Natural killer cell treated with Interleukin-12 subunit alpha and Interleukin-12 subunit beta and Interleukin-15 and Interleukin-18, amount 100 ng/mL, for 72 hours (primary cell): ENCODE results near the gene VPS45. TPM values are rescaled to one million over a fixed set of nuclear protein-coding genes. Genes with fewer than 3 reads are reported as not detected.

Experiments used
- ATAC-seq, 2 donors: fragments of 150-1000 bp; cut with Tn5 transposase in 1 of 2; sonication (Bioruptor Pico), chemical (Tn5 transposase) in 1 of 2; 2 replicates each; pipeline ENCODE4 v1.10.0; 2021
- DNase-seq: peaks from one replicate; pipeline ENCODE4 v3.0.0; 2022; ENCODE audit warnings: low spot score
- H3K27ac Mint-ChIP-seq, 2 donors: 1 replicate in 1 of 2; 2 replicates in 1 of 2; pipeline ENCODE4 v1.8.0; 2022; ENCODE audit warnings: mixed read lengths in 2 of 2, mild to moderate bottlenecking in 1 of 2, moderate library complexity in 1 of 2
- H3K27me3 Mint-ChIP-seq, 2 donors: 1 replicate in 1 of 2; 2 replicates in 1 of 2; pipeline ENCODE4 v1.8.0; 2022; ENCODE audit warnings: mixed read lengths in 2 of 2
- H3K36me3 Mint-ChIP-seq: one replicate; pipeline ENCODE4 v1.8.0; 2022; ENCODE audit warnings: mixed read lengths
- H3K4me1 Mint-ChIP-seq, 2 donors: 1 replicate in 1 of 2; 2 replicates in 1 of 2; pipeline ENCODE4 v1.8.0; 2022; ENCODE audit warnings: low read depth in 2 of 2, mixed read lengths in 2 of 2, mild to moderate bottlenecking in 1 of 2
- H3K4me3 Mint-ChIP-seq: one replicate; pipeline ENCODE4 v1.8.0; 2022; ENCODE audit warnings: mixed read lengths
- H3K9me3 Mint-ChIP-seq: 2 replicates; pipeline ENCODE4 v1.8.0; 2022; ENCODE audit warnings: mixed read lengths
- total RNA-seq, 2 donors: library from RNA; stranded (reverse); gene quantifications; one replicate each; pipeline ENCODE4 v1.2.3, GENCODE V29; 2022

VPS45 gene
- total RNA-seq, 2 donors from 2014 or later = 34.1 to 40.4 TPM

DNA sequence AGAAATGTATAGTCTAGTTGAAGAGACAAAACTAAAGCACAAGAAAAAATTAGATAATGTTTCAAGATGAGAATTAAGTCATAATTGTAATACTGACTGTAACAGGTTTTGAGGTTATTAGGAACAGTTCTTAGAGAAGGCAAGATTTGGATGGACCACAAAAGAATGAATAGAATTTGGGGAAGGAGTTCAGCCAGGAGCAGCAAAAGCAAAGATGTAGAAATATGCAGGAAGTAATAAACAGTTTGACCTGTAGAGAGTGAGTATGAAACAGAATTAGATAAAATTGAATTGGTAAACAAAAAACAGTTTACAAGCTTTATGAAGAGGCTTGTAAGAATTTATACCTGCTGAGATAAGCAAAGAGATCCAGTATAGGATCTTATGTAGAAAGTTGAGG, 16.3 kb downstream of the VPS45 start:
- Mint-ChIP-seq H3K27me3 (no peaks in the 10 kb centered on the region), H3K9me3 (no peaks in the 10 kb centered on the region), H3K4me3 (no peak overlapping the region), H3K27ac (no peak overlapping the region), H3K4me1 (peaks cover under 1 to 4% of the 10 kb centered on the region in 2 donors), H3K36me3 (peaks cover 15% of the 10 kb centered on the region)
- ATAC-seq (no peak), DNase-seq (no peak)

- Mint-ChIP-seq H3K4me1 (peaks cover 4 to 7% of the 10 kb centered on the region in 2 donors), H3K4me3 (no peak overlapping the region), H3K36me3 (peaks cover 15% of the 10 kb centered on the region), H3K9me3 (no peaks in the 10 kb centered on the region), H3K27me3 (no peaks in the 10 kb centered on the region), H3K27ac (no peak overlapping the region)
- ATAC-seq (no peak), DNase-seq (no peak)
These were observed 17.8 kb downstream of the VPS45 start for GRCh38 chr1:150085406-150085805.

- H3K27me3 Mint-ChIP-seq = no peaks in the 10 kb centered on the region
- H3K4me1 Mint-ChIP-seq = peaks cover 0 to 13% of the 10 kb centered on the region in 2 donors
- peaks cover 15% of the 10 kb centered on the region for H3K36me3 Mint-ChIP-seq
- DNase-seq (no peak), ATAC-seq (no peak)
- H3K4me3 Mint-ChIP-seq = no peak overlapping the region
- H3K9me3 Mint-ChIP-seq = no peaks in the 10 kb centered on the region
- H3K27ac Mint-ChIP-seq = no peak overlapping the region
These were observed 19.8 kb downstream of the VPS45 start for GRCh38 chr1:150087415-150087814.

DNA sequence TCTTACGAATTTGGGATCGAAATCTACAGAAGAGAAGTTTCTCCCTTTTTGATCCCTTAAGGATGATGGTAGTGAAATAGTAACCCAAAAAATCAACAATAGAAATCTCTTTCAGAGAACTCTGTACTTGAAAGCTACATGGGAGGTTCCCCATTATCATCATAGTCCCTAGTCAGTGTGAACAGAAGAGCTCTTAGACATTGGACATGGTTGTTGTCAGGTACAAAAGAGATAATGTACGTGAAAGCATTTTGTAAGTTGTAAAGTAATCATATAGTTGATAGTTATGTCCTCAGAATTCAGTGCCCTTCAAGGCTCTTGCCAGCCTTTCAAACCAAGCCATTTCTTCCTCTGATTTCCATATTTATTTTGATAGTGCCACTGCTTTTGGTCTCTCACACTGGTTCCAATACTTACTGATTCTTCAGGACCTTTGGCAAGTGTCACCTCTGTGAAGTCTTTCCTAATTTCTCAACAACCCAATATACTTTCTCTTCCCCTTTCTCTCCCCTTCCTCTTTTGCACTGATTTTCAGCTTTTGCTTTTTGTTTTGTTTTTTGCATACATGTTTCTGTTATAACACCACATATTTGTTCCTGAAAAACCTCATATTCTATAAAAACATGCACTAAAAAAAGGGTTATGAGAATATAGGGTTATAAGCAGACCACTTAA, 22.4 kb downstream of the VPS45 start:
- ATAC-seq = no peak
- no peaks in the 10 kb centered on the region for H3K36me3 Mint-ChIP-seq
- H3K27ac Mint-ChIP-seq = peak overlapping the region in 1 of 2 donors; percentile 4
- DNase-seq = no peak
- no peaks in the 10 kb centered on the region for H3K9me3 Mint-ChIP-seq
- H3K4me3 Mint-ChIP-seq = no peak overlapping the region
- peaks cover 0 to 13% of the 10 kb centered on the region in 2 donors for H3K4me1 Mint-ChIP-seq
- no peaks in the 10 kb centered on the region for H3K27me3 Mint-ChIP-seq

DNA sequence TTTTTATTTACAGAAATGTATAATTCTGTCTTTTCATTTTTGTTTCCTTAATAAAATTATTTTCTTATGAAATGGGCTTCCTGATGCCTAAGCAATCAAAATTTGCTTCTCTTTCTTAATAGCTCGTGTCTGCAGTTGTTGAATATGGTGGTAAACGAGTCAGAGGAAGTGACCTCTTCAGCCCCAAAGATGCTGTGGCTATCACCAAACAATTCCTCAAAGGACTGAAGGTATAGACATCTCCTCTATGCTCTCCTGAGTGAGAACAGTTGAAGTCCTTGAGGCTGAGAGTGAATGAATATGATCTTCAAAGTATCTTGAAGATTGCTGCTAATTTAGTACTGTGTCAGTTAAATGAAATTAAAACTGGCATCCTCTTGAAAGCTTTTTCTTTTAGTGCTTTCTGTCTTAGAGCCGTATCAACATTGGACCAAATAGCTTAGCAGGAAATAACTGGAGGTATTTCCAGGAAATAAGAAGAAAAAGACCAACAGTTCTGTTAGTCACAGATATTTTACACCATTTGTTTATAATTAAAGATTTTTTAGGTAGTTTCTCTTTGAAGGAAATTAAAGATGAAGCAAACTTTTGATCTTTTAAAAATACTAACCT, 24.7 kb downstream of the VPS45 start:
- Mint-ChIP-seq H3K9me3 (no peaks in the 10 kb centered on the region), H3K27ac (peak overlapping the region in 1 of 2 donors; percentile 38), H3K36me3 (no peaks in the 10 kb centered on the region), H3K4me1 (peaks cover 0 to 13% of the 10 kb centered on the region in 2 donors), H3K27me3 (no peaks in the 10 kb centered on the region), H3K4me3 (peak overlapping the region; percentile 44)
- ATAC-seq (no peak), DNase-seq (no peak)

DNA sequence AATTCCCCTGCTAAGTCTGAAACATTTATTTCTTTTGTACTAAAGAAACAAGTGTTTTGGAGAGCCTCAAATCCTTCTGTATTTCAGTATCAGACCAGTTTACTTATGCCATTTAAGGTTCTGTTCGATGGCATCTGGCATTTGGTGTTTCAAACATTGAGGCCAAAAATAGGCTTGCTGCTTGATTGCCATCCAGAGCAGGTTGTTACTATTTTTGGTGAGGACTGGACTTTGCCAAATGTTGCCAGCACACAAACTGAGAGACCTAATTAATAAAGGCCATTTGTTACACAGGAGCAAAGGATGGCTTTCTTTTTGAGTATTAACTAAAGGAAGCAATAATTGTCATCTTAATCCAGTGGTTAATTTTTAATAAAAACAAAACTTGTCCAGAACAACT, 26.2 kb downstream of the VPS45 start:
- ATAC-seq = no peak
- Mint-ChIP-seq H3K27ac (no peak overlapping the region), H3K4me3 (no peak overlapping the region), H3K27me3 (no peaks in the 10 kb centered on the region), H3K36me3 (no peaks in the 10 kb centered on the region), H3K9me3 (no peaks in the 10 kb centered on the region), H3K4me1 (peaks cover 0 to 13% of the 10 kb centered on the region in 2 donors)
- no peak for DNase-seq

GRCh38 chr1:150094734-150095265, 27.2 kb downstream of the VPS45 start:
- no peak for DNase-seq
- no peak overlapping the region for H3K4me3 Mint-ChIP-seq
- no peaks in the 10 kb centered on the region for H3K9me3 Mint-ChIP-seq
- H3K36me3 Mint-ChIP-seq = peaks cover under 1% of the 10 kb centered on the region
- no peak for ATAC-seq
- H3K27ac Mint-ChIP-seq = no peak overlapping the region
- H3K27me3 Mint-ChIP-seq = no peaks in the 10 kb centered on the region
- peaks cover 0 to 10% of the 10 kb centered on the region in 2 donors for H3K4me1 Mint-ChIP-seq

DNA sequence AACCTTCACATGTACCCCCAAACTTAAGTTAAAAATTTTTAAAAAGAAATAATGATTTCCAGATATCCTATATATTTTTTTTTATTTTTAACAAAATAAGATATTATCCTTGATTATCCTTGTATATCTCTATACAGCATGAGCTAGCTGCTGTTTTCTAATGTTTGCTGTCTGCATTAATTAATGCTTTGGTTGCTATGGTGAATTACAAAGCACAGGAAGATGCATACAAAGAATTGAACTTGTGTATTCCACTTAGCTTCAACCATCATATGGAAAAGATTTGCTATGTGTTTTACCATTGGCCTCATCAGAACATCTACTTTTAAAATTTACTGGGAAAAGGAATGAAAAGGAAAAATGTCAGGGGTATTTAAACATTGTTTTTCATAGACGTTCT, 35.4 kb downstream of the VPS45 start:
- Mint-ChIP-seq H3K9me3 (no peaks in the 10 kb centered on the region), H3K4me3 (no peak overlapping the region), H3K27me3 (no peaks in the 10 kb centered on the region), H3K4me1 (peaks cover 10 to 20% of the 10 kb centered on the region in 2 donors), H3K36me3 (peaks cover 22% of the 10 kb centered on the region), H3K27ac (no peak overlapping the region)
- no peak for ATAC-seq
- no peak for DNase-seq

GRCh38 chr1:150106341-150106740, 38.8 kb downstream of the VPS45 start:
- DNase-seq = no peak
- no peak for ATAC-seq
- Mint-ChIP-seq H3K27ac (peak overlapping the region; percentile 10), H3K4me1 (peaks cover 27 to 47% of the 10 kb centered on the region in 2 donors), H3K4me3 (no peak overlapping the region), H3K9me3 (no peaks in the 10 kb centered on the region), H3K36me3 (peaks cover 16% of the 10 kb centered on the region), H3K27me3 (no peaks in the 10 kb centered on the region)

DNA sequence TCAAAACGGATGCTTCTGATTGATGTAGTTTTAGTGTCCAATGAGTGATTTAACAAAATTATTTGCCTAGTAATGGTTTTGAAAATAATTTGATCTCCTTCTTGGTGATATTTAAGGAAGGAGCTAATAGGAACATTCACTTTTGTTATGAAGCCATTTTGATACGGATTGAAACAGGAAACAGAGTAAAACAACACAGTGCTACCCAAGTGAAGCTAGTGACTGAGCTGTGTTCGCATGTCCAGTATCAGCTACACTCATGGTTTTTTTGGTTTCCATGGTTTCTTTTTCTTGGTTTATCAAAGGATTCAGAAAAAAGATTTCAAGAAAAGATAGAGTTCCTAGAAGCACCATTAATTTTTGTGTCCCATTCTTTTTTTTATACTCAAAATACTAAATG, 42.0 kb downstream of the VPS45 start:
- Mint-ChIP-seq H3K36me3 (peaks cover 12% of the 10 kb centered on the region), H3K4me1 (peaks cover 27 to 48% of the 10 kb centered on the region in 2 donors), H3K9me3 (no peaks in the 10 kb centered on the region), H3K4me3 (peak overlapping the region; percentile 45), H3K27ac (peak overlapping the region; percentile 82 to 91), H3K27me3 (no peaks in the 10 kb centered on the region)
- peak; percentile 65 to 73 for ATAC-seq
- no peak for DNase-seq

DNA sequence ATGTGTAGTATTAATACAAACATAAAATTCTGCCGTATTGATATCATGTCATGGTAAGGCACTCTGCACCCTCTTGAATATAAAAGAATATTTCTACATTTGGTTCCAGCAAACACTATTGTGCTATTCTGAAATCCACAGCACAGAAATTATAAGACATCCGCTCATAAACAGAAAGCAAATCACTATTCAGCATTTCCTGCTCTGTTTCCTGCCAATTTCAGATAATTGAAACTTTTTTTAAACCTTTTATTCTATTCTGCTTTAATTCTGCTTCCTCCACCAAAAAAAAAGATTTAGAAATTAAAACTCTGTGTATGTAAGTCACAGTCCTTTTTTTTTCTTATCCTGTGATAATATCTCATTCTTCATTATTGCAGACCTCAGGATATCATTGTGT, 42.5 kb downstream of the VPS45 start:
- no peak for ATAC-seq
- H3K27me3 Mint-ChIP-seq = no peaks in the 10 kb centered on the region
- peaks cover 13% of the 10 kb centered on the region for H3K36me3 Mint-ChIP-seq
- peaks cover 27 to 48% of the 10 kb centered on the region in 2 donors for H3K4me1 Mint-ChIP-seq
- no peaks in the 10 kb centered on the region for H3K9me3 Mint-ChIP-seq
- DNase-seq = no peak
- H3K27ac Mint-ChIP-seq = peak overlapping the region; percentile 82 to 91
- H3K4me3 Mint-ChIP-seq = peak overlapping the region; percentile 45

GRCh38 chr1:150111670-150112069, 44.1 kb downstream of the VPS45 start:
- ATAC-seq = no peak
- Mint-ChIP-seq H3K4me3 (peak overlapping the region; percentile 45), H3K27ac (peak overlapping the region; percentile 82 to 91), H3K27me3 (no peaks in the 10 kb centered on the region), H3K4me1 (peaks cover 20 to 40% of the 10 kb centered on the region in 2 donors), H3K9me3 (no peaks in the 10 kb centered on the region), H3K36me3 (peaks cover 18% of the 10 kb centered on the region)
- no peak for DNase-seq

DNA sequence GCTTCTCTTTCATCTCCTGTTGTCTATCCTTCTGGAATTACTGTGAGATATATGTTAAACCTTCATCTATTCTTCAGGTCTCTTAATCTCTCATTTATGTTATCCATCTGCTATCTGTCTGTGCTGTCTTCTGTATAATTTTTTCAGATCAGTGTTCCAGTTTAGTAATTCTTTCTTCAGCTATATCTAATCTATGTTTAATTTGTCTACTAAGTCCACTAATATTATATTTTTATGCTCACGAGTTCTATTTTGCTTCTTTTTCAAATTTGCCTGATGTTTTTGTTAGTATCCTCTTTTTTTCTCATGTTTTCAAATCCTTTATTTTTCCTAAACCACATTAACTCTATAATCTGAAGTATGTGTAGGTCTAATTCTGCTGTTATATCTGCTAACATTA, 47.5 kb downstream of the VPS45 start:
- DNase-seq = no peak
- Mint-ChIP-seq H3K4me3 (no peak overlapping the region), H3K36me3 (peaks cover 18% of the 10 kb centered on the region), H3K4me1 (peaks cover 8 to 13% of the 10 kb centered on the region in 2 donors), H3K27me3 (no peaks in the 10 kb centered on the region), H3K9me3 (no peaks in the 10 kb centered on the region), H3K27ac (no peak overlapping the region)
- no peak for ATAC-seq

DNA sequence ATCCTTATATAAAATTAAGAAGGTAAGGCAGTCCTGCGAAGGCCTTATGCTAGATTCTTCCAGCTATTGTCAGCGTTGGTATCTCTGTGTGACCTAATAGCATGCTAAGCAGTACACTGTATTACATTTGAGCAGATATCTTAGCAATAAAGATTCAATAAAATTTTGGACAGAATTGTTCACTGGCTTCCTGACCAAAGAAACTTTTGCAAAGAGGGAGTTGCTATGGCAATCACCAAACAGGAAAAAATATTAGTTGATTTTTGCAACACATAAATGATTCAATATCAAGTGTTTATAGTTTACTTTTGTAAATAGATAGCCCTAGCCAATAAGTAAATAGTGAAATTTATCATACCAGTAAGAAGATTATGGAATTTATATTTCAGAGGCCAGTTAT, 51.1 kb downstream of the VPS45 start:
- ATAC-seq = no peak
- DNase-seq = no peak
- no peaks in the 10 kb centered on the region for H3K27me3 Mint-ChIP-seq
- no peaks in the 10 kb centered on the region for H3K9me3 Mint-ChIP-seq
- peaks cover 13% of the 10 kb centered on the region for H3K36me3 Mint-ChIP-seq
- H3K4me1 Mint-ChIP-seq = no peaks in the 10 kb centered on the region
- H3K4me3 Mint-ChIP-seq = no peak overlapping the region
- no peak overlapping the region for H3K27ac Mint-ChIP-seq
